MG63 (cell line): ENCODE data around the gene LEMD1. TPM values are rescaled to one million over a fixed set of nuclear protein-coding genes. Genes with fewer than 3 reads are reported as not detected.

Experiments
- DNase-seq: peaks from one replicate; pipeline ENCODE4 v3.0.0-alpha.2; 2020
- H3K27me3 ChIP-seq: fragments of 250-450 bp; sonication (Bioruptor Pico); 2 replicates; pipeline ENCODE4 v1.5.1; 2020; ENCODE audit warnings: mild to moderate bottlenecking, moderate library complexity
- H3K36me3 ChIP-seq: fragments of 250-450 bp; sonication (Bioruptor Pico); 2 replicates; pipeline ENCODE4 v1.5.1; 2020; ENCODE audit warnings: mild to moderate bottlenecking, moderate library complexity
- H3K4me3 ChIP-seq: fragments of 250-450 bp; sonication (Bioruptor Pico); 2 replicates; pipeline ENCODE4 v1.5.1; 2020; ENCODE audit warnings: mild to moderate bottlenecking, moderate library complexity
- H3K9me3 ChIP-seq: fragments of 250-450 bp; sonication (Bioruptor Pico); 2 replicates; pipeline ENCODE4 v1.5.1; 2020; ENCODE audit warnings: mild to moderate bottlenecking, moderate library complexity
- total RNA-seq: library from RNA; depleted of rRNA; stranded (reverse); fragments of >200 nt; shearing (Covaris generic); gene quantifications from 2 replicates; pipeline ENCODE4 v1.2.3, GENCODE V29; 2014; ENCODE audit warnings: low replicate concordance

The LEMD1 gene
- total RNA-seq, 1 experiment from 2014 or later: not detected

DNA sequence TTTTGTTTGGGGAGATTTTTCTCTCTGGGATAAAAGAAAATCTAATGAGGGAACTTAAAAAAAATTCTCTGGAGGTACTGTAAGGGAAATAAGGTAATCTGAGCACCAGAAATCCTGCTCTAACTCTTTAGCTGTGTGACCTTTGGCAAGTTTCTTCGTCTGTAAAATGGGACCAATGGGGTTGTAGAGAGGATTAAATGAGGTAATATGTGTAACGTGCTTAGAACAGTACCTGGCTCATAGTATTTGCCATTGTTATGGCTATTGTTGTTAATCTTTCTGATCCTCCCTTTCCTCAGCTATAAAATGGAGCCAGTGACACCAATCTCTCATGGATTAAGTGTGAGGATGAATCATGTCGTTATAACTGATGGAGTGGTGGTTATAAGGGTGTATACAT, 64.3 kb downstream of the LEMD1 start:
- no peaks in the 10 kb centered on the region for H3K27me3 ChIP-seq
- DNase-seq: no peak
- H3K9me3 ChIP-seq: no peaks in the 10 kb centered on the region
- H3K4me3 ChIP-seq: no peak overlapping the region
- H3K36me3 ChIP-seq: no peaks in the 10 kb centered on the region

GRCh38 chr1:205356440-205357139, 65.3 kb downstream of the LEMD1 start, which contains the start of gene KLHDC8A:
KLHDC8A (minus strand) TSS chr1:205356922; CDS start chr1:205343604, 13,318 bp downstream.
- no peak for DNase-seq

GRCh38 chr1:205355075-205355453, 66.8 kb downstream of the LEMD1 start:
- no peak overlapping the region for H3K4me3 ChIP-seq
- DNase-seq: peak; percentile 97
- H3K36me3 ChIP-seq: no peaks in the 10 kb centered on the region
- H3K9me3 ChIP-seq: no peaks in the 10 kb centered on the region
- no peaks in the 10 kb centered on the region for H3K27me3 ChIP-seq

More at GRCh38 chr1:205356440-205357139, 65.3 kb downstream of the LEMD1 start, which contains the start of gene KLHDC8A:
- Histone ChIP-seq H3K27me3 (no peaks in the 10 kb centered on the region), H3K9me3 (no peaks in the 10 kb centered on the region), H3K36me3 (no peaks in the 10 kb centered on the region), H3K4me3 (no peak within 1 kb of the TSS)

DNA sequence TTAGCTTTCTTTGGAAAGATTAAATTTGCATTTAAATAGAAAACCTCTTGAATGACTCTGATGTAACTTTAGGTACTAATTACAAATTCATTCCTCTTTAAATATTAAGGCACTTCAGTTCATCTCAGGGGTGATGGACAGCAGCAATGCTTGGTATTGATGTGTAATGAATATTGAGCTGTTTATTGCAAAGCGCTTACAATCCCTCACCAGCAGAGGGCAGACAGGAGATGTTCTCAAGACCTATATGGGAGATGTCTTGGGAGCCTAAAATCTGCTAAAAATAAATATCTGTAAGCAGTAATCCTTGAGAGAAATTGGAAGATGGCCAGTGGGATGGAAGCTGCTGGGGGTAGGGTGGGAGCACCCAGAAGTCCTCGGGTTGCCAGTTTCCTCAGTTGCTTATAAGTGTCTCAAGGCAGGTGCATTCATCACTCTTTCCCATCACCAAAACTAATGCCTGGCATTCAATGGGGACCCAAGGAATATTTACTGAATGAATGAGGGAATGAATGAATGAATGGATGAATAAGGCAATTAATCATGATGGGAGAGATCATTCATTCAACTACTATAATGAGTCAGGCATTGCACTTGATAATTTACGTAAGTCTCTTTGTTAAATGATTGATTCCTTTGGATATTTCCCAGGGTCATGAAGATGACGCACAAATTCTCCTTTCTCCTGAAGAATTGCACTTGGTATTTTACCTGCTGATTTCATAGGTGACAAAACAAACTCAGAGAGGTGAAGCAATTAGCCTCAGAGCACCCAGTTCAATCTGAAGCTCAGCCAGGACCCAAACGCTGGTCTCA, 67.4 kb downstream of the LEMD1 start:
- H3K4me3 ChIP-seq: no peak overlapping the region
- no peaks in the 10 kb centered on the region for H3K9me3 ChIP-seq
- H3K36me3 ChIP-seq: no peaks in the 10 kb centered on the region
- H3K27me3 ChIP-seq: no peaks in the 10 kb centered on the region
- DNase-seq: peak; percentile 55

DNA sequence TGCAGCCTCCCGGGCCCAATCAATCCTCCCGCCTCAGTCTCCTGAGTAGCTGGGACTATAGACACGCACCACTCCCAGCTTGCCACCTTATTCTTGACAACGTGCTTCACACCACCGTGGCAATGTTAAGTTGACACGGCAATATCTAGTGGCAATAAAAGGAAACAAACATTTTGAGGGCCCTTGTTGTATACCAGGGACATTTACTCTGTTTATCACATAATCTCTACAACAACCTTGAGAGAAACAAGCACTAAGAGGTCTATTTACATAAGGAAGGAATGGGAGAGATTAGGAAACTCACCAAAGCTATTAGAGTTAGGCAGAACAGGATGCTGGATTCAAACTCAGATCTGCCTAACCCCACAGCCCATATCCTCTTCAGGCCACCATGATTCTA, 68.2 kb downstream of the LEMD1 start:
- Histone ChIP-seq H3K4me3 (no peak overlapping the region), H3K9me3 (no peaks in the 10 kb centered on the region), H3K36me3 (no peaks in the 10 kb centered on the region), H3K27me3 (no peaks in the 10 kb centered on the region)
- no peak for DNase-seq

DNA sequence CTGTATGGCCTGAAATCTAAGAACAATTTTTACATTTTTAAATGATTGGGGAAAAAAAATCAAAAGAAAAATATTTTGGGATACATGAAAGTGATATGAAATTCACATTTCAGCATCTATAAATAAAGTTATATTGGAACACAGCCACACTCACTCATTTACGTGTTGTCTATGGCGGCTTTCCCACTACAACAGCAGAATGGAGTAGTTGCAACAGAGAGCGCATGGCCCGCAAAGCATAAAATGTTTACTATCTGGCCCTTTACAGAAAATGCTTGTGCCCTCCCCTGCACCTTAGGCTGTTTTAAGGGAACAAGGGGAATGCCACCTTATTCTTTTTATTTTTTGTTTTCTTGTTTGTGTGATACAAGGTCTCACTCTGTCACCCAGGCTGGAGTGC, 68.7 kb downstream of the LEMD1 start:
- Histone ChIP-seq H3K36me3 (no peaks in the 10 kb centered on the region), H3K27me3 (no peaks in the 10 kb centered on the region), H3K9me3 (no peaks in the 10 kb centered on the region), H3K4me3 (no peak overlapping the region)
- DNase-seq: no peak

DNA sequence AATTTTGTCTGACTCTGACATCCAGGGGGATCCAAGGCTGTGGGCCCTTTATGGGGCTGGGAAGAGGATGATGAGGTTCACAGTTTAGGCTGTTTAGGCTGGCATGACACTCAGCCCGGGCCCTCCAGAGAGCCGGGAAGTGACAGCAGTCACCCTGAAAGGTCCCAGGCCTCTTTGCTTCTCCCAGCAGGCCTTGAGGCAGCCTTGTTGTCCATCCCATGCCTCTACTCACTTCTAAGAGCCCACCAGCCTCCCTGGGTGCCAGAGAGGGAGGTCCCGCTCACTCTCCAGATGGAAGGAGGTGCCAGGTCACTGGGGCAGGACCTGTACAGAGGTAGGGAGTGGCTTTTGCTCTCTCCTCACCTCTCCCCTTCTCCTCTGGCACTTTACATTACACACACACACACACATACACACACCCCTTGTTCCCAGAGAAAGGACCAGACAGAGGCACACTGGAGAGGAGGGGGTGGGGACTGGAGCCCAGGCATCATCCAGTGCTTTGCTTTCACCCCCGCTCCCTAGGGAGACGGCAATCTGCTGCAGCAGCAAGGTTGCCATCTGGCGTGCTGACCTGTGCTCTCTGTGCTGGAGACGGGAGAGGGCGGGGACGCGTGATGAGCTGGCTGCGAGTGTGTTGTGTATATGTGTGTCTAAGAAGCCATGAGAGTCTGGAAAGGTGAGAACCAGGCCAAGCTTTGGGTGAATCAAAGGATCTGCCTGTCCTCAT, 69.7 kb downstream of the LEMD1 start:
- H3K9me3 ChIP-seq: no peaks in the 10 kb centered on the region
- 0 out of 2 replicates have a peak, but pooled peaks cover 1% of the 10 kb centered on the region for H3K27me3 ChIP-seq
- no peak overlapping the region for H3K4me3 ChIP-seq
- no peaks in the 10 kb centered on the region for H3K36me3 ChIP-seq
- no peak for DNase-seq

DNA sequence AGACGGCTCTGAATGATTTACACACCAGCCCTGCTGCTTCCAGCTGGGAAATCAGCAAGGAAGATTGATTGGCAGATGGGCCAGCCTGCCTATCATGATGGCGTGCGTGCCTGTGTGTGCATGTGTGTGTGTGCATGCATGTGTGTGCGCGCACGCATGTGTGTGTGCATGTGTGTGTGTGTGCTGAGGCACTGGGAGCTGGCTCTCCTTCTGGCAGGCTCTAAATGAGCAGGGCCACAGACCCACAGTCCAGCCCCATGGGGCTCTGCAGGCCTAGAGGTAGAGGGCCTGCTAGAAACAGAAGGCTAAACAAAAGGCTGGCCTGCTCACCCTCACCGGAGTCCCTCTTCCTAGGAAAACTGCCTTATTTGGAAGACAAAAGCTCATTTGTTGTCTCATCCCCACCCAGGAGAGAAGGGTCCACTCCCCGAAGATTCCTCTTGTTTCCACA, 71.1 kb downstream of the LEMD1 start:
- H3K4me3 ChIP-seq: no peak overlapping the region
- no peaks in the 10 kb centered on the region for H3K9me3 ChIP-seq
- peaks cover 7% of the 10 kb centered on the region; the same call in 1 of the 2 replicates for H3K27me3 ChIP-seq
- no peaks in the 10 kb centered on the region for H3K36me3 ChIP-seq
- DNase-seq: no peak

DNA sequence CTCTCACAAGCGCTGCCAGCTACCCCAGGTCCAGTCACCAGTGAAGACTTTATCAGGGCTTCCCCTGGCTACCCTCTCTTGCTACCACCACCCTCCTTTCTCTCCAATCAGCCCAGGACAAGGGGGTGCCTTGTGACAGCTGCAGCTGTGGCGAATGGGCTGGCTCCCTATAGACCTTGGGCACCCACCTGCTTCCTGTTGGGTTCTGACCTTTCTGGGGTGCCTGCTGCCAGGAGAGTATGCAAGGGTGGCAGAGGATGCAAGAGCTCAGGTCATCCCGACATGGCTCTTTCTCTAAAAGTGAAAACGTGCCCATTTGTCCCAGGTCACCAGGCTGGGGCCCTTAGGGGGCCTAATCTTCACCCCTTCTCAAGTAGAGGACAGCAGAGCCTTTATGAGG, 71.7 kb downstream of the LEMD1 start:
- DNase-seq: no peak
- Histone ChIP-seq H3K4me3 (no peak overlapping the region), H3K9me3 (no peaks in the 10 kb centered on the region), H3K36me3 (no peaks in the 10 kb centered on the region), H3K27me3 (peaks cover 7% of the 10 kb centered on the region; the same call in 1 of the 2 replicates)

- Histone ChIP-seq H3K4me3 (no peak overlapping the region), H3K27me3 (peaks cover 18% of the 10 kb centered on the region), H3K36me3 (no peaks in the 10 kb centered on the region), H3K9me3 (no peaks in the 10 kb centered on the region)
- no peak for DNase-seq
Observed at GRCh38 chr1:205348554-205349487, 73.0 kb downstream of the LEMD1 start.

DNA sequence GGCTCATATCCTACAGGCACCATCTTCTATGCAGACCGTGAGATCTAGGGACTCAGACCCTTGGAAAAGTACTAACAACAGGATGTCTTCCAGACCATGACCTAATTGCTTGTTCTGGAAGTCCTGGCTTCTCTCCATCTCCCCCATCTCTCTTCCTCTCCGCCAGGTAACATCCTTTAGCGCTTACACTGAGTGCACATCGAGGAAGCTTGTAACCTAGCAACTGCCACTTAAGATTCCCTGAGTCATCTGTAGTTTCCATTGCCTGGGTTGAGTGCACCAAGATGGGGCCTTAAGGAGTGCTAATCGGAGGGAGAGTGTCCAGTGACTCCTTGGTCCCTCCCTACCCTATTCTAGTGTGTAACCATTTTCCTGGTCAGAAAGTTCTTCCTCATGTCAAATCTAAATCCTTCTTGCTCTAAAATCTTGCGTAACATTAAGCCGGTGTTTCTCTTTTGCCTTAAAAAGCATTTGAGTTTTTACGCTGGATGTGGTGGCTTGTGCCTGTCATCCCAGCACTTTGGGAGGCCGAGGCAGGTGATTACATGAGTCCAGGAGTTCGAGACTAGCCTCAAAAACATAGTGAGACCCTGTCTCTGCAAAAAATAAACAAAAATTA, 74.8 kb downstream of the LEMD1 start:
- H3K9me3 ChIP-seq: no peaks in the 10 kb centered on the region
- no peak overlapping the region for H3K4me3 ChIP-seq
- DNase-seq: no peak
- no peaks in the 10 kb centered on the region for H3K36me3 ChIP-seq
- H3K27me3 ChIP-seq: peaks cover 25% of the 10 kb centered on the region

DNA sequence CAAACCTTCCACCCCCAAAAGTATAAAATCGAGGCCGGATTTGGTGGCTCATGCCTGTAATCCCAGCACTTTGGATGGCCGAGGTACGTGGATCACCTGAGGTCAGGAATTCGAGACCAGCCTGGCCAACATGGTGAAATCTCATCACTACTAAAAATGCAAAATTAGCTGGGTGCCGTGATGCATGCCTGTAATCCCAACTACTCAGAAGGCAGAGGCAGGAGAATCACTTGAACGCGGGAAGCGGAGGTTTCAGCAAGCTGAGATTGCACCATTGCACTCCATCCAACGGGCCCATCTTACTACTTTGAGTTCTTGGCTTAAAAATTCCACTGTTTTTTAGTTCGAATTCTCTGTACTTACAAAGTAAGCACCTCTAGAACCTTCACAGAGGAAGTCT, 76.1 kb downstream of the LEMD1 start:
- DNase-seq: no peak
- peaks cover 25% of the 10 kb centered on the region for H3K27me3 ChIP-seq

DNA sequence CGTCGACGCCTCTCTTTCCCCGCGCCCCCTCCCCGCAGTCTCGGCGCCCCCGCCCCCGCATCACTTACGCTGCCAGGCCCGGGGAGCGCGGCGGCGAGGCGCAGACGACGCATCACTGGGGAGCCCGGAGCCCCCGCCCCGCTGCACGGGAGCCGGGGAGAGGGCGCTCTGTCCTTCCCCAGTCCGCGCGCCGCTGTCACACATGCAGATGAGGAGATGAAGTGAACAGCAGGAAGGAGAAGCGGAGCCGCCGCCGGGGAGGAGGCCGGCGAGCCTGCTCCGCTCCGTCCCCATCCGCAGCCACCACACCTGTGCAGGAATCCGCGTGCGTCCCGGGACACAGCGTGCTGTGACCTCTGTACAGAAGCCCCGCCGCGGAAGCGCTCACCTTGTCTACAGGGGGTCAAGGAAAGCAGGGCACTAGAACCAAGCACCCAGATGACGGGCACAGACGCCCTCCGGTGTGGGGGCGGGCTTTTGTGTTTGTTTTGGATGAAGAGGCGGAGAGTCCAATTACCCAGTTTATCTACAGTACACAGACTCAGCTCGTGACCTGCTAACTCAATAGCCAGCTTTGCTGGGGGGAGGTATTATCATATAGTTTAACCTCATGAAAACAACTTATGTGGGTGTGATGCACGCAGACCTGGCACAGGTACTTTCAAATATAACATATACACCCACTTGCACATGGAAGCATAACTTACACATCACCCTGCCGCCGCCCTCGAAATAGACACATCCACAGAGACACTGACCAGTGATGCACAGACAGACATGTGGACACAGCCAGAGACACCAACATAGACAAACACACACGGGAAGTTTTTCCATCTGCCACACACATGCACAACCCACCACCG, 77.6 kb downstream of the LEMD1 start:
- peaks cover 25% of the 10 kb centered on the region for H3K27me3 ChIP-seq
- H3K9me3 ChIP-seq: no peaks in the 10 kb centered on the region
- peak overlapping the region; percentile 24 for H3K4me3 ChIP-seq
- peak; percentile 37 for DNase-seq
- no peaks in the 10 kb centered on the region for H3K36me3 ChIP-seq

More for the DNA sequence above, 76.1 kb downstream of the LEMD1 start:
- no peak overlapping the region for H3K4me3 ChIP-seq
- no peaks in the 10 kb centered on the region for H3K9me3 ChIP-seq
- no peaks in the 10 kb centered on the region for H3K36me3 ChIP-seq

- Histone ChIP-seq H3K4me3 (peak overlapping the region; percentile 24), H3K9me3 (no peaks in the 10 kb centered on the region), H3K27me3 (peaks cover 25% of the 10 kb centered on the region), H3K36me3 (no peaks in the 10 kb centered on the region)
- DNase-seq: no peak
Observed at GRCh38 chr1:205343431-205344065, 78.3 kb downstream of the LEMD1 start.
